ENCODE measurements around the gene AASDH.

- no peak for TF ChIP-seq POLR2AphosphoS5 (IDR thresholded peaks at IDR 0.05; ENCODE audit: low read depth, low read length)
- TF ChIP-seq CTCF (IDR thresholded peaks at IDR 0.05): no peak
- TF ChIP-seq SIN3A (IDR thresholded peaks at IDR 0.05; ENCODE audit: borderline replicate concordance, insufficient read depth, low read depth, low read length): no peak
- no peak for TF ChIP-seq TCF7L2 (IDR thresholded peaks at IDR 0.05; ENCODE audit: low read depth, low read length)
Measured at GRCh38 chr4:56409511-56410090, 22.3 kb upstream of the AASDH start.

All from Panc1 (cell line).